ENCODE data around the gene FOXN1. TPM values are rescaled to one million over a fixed set of nuclear protein-coding genes. Genes with fewer than 3 reads are reported as not detected.

Gene FOXN1
- total and polyA plus RNA-seq, 2 donors (not counting 1 experiment from before 2014, with no cell fraction given), result not detected

- peaks cover 17% of the 10 kb centered on the region for H3K27me3 ChIP-seq (ENCODE audit: control insufficient read depth, insufficient read depth, low read length)
- TF ChIP-seq CTCF (conservative IDR thresholded peaks at IDR 0.05 in 1 of 2, IDR thresholded peaks at IDR 0.05 in 1 of 2; ENCODE audit: low read depth in 1 of 2, low read length in 2 of 2), result no peak
- TF ChIP-seq EZH2 (IDR thresholded peaks at IDR 0.05; ENCODE audit: low read length, missing control alignments), result no peak
- H3K4me1 ChIP-seq (ENCODE audit: control insufficient read depth, extremely low read depth, insufficient read depth, low read length), result no peaks in the 10 kb centered on the region
Observed at GRCh38 chr17:28474111-28474531, 32.0 kb upstream of the FOXN1 start.

GRCh38 chr17:28475151-28475900 lies 30.8 kb upstream of the FOXN1 start:
- no peak for DNase-seq (ENCODE audit: low read depth in 2 of 2)
- H3K27me3 ChIP-seq (ENCODE audit: control insufficient read depth, insufficient read depth, low read length), result peaks cover 13% of the 10 kb centered on the region
- TF ChIP-seq CTCF (conservative IDR thresholded peaks at IDR 0.05 in 1 of 2, IDR thresholded peaks at IDR 0.05 in 1 of 2; ENCODE audit: low read depth in 1 of 2, low read length in 2 of 2), result no peak
- TF ChIP-seq EZH2 (IDR thresholded peaks at IDR 0.05; ENCODE audit: low read length, missing control alignments), result no peak

More at GRCh38 chr17:28474111-28474531, 32.0 kb upstream of the FOXN1 start:
- H3K4me2 ChIP-seq (ENCODE audit: extremely low read depth, insufficient read depth, low read length), result no peak overlapping the region
- H3K9ac ChIP-seq (ENCODE audit: insufficient read depth, low read length), result no peak overlapping the region
- no peak for DNase-seq (ENCODE audit: low read depth in 2 of 2)
- H3K36me3 ChIP-seq (ENCODE audit: control insufficient read depth, insufficient read depth, low read length), result no peaks in the 10 kb centered on the region
- no peaks in the 10 kb centered on the region for H3K9me3 ChIP-seq (ENCODE audit: control insufficient read depth, insufficient read depth, low read depth, low read length)
- no peaks in the 10 kb centered on the region for H4K20me1 ChIP-seq (ENCODE audit: control insufficient read depth, extremely low read depth, insufficient read depth, low read length)
- no peak overlapping the region for H3K4me3 ChIP-seq (replicated peaks in 1 of 4; ENCODE audit: control extremely low read depth in 1 of 4, insufficient read depth in 1 of 4, low read depth in 3 of 4, low read length in 4 of 4)
- no peak overlapping the region for H2AFZ ChIP-seq (ENCODE audit: low read length)
- no peak overlapping the region for H3K27ac ChIP-seq (ENCODE audit: insufficient read depth, low read length)
- H3K79me2 ChIP-seq (ENCODE audit: control insufficient read depth, insufficient read depth, low read length), result no peaks in the 10 kb centered on the region

GRCh38 chr17:28476076-28476865 lies 29.9 kb upstream of the FOXN1 start:
- no peak overlapping the region for H3K4me3 ChIP-seq (replicated peaks in 1 of 4; ENCODE audit: control extremely low read depth in 1 of 4, insufficient read depth in 1 of 4, low read depth in 3 of 4, low read length in 4 of 4)
- no peaks in the 10 kb centered on the region for H3K79me2 ChIP-seq (ENCODE audit: control insufficient read depth, insufficient read depth, low read length)
- no peak overlapping the region for H3K27ac ChIP-seq (ENCODE audit: insufficient read depth, low read length)
- H4K20me1 ChIP-seq (ENCODE audit: control insufficient read depth, extremely low read depth, insufficient read depth, low read length), result no peaks in the 10 kb centered on the region
- H3K4me1 ChIP-seq (ENCODE audit: control insufficient read depth, extremely low read depth, insufficient read depth, low read length), result no peaks in the 10 kb centered on the region
- no peak overlapping the region for H3K4me2 ChIP-seq (ENCODE audit: extremely low read depth, insufficient read depth, low read length)
- H3K9ac ChIP-seq (ENCODE audit: insufficient read depth, low read length), result no peak overlapping the region
- H3K9me3 ChIP-seq (ENCODE audit: control insufficient read depth, insufficient read depth, low read depth, low read length), result no peaks in the 10 kb centered on the region
- no peak for TF ChIP-seq CTCF (conservative IDR thresholded peaks at IDR 0.05 in 1 of 2, IDR thresholded peaks at IDR 0.05 in 1 of 2; ENCODE audit: low read depth in 1 of 2, low read length in 2 of 2)
- TF ChIP-seq EZH2 (IDR thresholded peaks at IDR 0.05; ENCODE audit: low read length, missing control alignments), result no peak
- no peak overlapping the region for H2AFZ ChIP-seq (ENCODE audit: low read length)
- no peaks in the 10 kb centered on the region for H3K36me3 ChIP-seq (ENCODE audit: control insufficient read depth, insufficient read depth, low read length)
- peaks cover 15% of the 10 kb centered on the region for H3K27me3 ChIP-seq (ENCODE audit: control insufficient read depth, insufficient read depth, low read length)
- DNase-seq (ENCODE audit: low read depth in 2 of 2), result no peak

More at GRCh38 chr17:28475151-28475900, 30.8 kb upstream of the FOXN1 start:
- no peaks in the 10 kb centered on the region for H3K36me3 ChIP-seq (ENCODE audit: control insufficient read depth, insufficient read depth, low read length)
- no peaks in the 10 kb centered on the region for H3K4me1 ChIP-seq (ENCODE audit: control insufficient read depth, extremely low read depth, insufficient read depth, low read length)
- H3K27ac ChIP-seq (ENCODE audit: insufficient read depth, low read length), result no peak overlapping the region
- no peak overlapping the region for H3K4me2 ChIP-seq (ENCODE audit: extremely low read depth, insufficient read depth, low read length)
- no peaks in the 10 kb centered on the region for H3K9me3 ChIP-seq (ENCODE audit: control insufficient read depth, insufficient read depth, low read depth, low read length)
- H3K4me3 ChIP-seq (replicated peaks in 1 of 4; ENCODE audit: control extremely low read depth in 1 of 4, insufficient read depth in 1 of 4, low read depth in 3 of 4, low read length in 4 of 4), result no peak overlapping the region
- no peak overlapping the region for H2AFZ ChIP-seq (ENCODE audit: low read length)
- H3K9ac ChIP-seq (ENCODE audit: insufficient read depth, low read length), result no peak overlapping the region
- H4K20me1 ChIP-seq (ENCODE audit: control insufficient read depth, extremely low read depth, insufficient read depth, low read length), result no peaks in the 10 kb centered on the region
- no peaks in the 10 kb centered on the region for H3K79me2 ChIP-seq (ENCODE audit: control insufficient read depth, insufficient read depth, low read length)

Data from fibroblast of lung (primary cell).